Renal cortex interstitium (tissue), 15 donors: ENCODE results near the gene EXTL2. TPM values are rescaled to one million over a fixed set of nuclear protein-coding genes. Genes with fewer than 3 reads are reported as not detected.
"Not testable (repeated sequence)": the region's sequence is repeated elsewhere in the genome, so short reads cannot be mapped to it uniquely, and the experiment has no call there.

Experiments used
- DNase-seq, 11 donors: peaks; one replicate each; pipeline ENCODE4 v3.0.0-alpha.2; 2013; ENCODE audit warnings: low read depth in 9 of 11, low spot score in 4 of 11; ENCODE audit errors: extremely low read depth in 1 of 11
- long read RNA-seq, 16 experiments: transcript quantifications; one replicate each; lab custom pipeline, GENCODE V29; 2026
- polyA plus RNA-seq, 3 donors: library from polyadenylated mRNA; unstranded; fragments of 120-200 nt; gene quantifications; one replicate each; pipeline ENCODE4 v1.2.1, GENCODE V29; 2013; ENCODE audit not compliant: insufficient read length in 3 of 3

The EXTL2 gene
- polyA plus RNA-seq = 10 to 100 TPM; 56.0 to 68.1 (median 64.5) TPM
- long read RNA-seq, donor 1, transcript EXTL2-202 (5 exons, 3,985 nt) = major isoform, 8 of 11 reads
- long read RNA-seq, donor 1, partial matches to known transcripts = 0 of 11 reads
- long read RNA-seq, donor 1, other reads (novel, unspliced or antisense) = 0 of 11 reads
- long read RNA-seq, donor 2, transcript EXTL2-202 (5 exons, 3,985 nt) = major isoform, 13 of 14 reads
- long read RNA-seq, donor 2, partial matches to known transcripts = 0 of 14 reads
- long read RNA-seq, donor 2, other reads (novel, unspliced or antisense) = 0 of 14 reads
- long read RNA-seq, donor 3, transcript EXTL2-201 (5 exons, 2,835 nt) = minor isoform, 6 of 39 reads
- long read RNA-seq, donor 3, transcript EXTL2-202 (5 exons, 3,985 nt) = major isoform, 19 of 39 reads
- long read RNA-seq, donor 3, partial matches to known transcripts = 10 of 39 reads
- long read RNA-seq, donor 3, other reads (novel, unspliced or antisense) = 0 of 39 reads
- long read RNA-seq, donor 4, transcript EXTL2-202 (5 exons, 3,985 nt) = major isoform, 7 of 9 reads
- long read RNA-seq, donor 4, partial matches to known transcripts = 0 of 9 reads
- long read RNA-seq, donor 4, other reads (novel, unspliced or antisense) = 0 of 9 reads
- long read RNA-seq, donor 5 = 0 reads
- long read RNA-seq, donor 6, transcript EXTL2-202 (5 exons, 3,985 nt) = major isoform, 5 of 16 reads
- long read RNA-seq, donor 6, partial matches to known transcripts = 7 of 16 reads
- long read RNA-seq, donor 6, other reads (novel, unspliced or antisense) = 0 of 16 reads
- long read RNA-seq, donor 7, transcript EXTL2-201 (5 exons, 2,835 nt) = minor isoform, 5 of 14 reads
- long read RNA-seq, donor 7, transcript EXTL2-202 (5 exons, 3,985 nt) = major isoform, 7 of 14 reads
- long read RNA-seq, donor 7, partial matches to known transcripts = 0 of 14 reads
- long read RNA-seq, donor 7, other reads (novel, unspliced or antisense) = 0 of 14 reads
- long read RNA-seq, donor 8, transcript EXTL2-202 (5 exons, 3,985 nt) = major isoform, 12 of 20 reads
- long read RNA-seq, donor 8, transcript EXTL2-201 (5 exons, 2,835 nt) = minor isoform, 7 of 20 reads
- long read RNA-seq, donor 8, partial matches to known transcripts = 0 of 20 reads
- long read RNA-seq, donor 8, other reads (novel, unspliced or antisense) = 0 of 20 reads
- long read RNA-seq, donor 9, transcript EXTL2-202 (5 exons, 3,985 nt) = major isoform, 15 of 19 reads
- long read RNA-seq, donor 9, partial matches to known transcripts = 0 of 19 reads
- long read RNA-seq, donor 9, other reads (novel, unspliced or antisense) = 0 of 19 reads
- long read RNA-seq, donor 10, transcript EXTL2-202 (5 exons, 3,985 nt) = major isoform, 10 of 13 reads
- long read RNA-seq, donor 10, partial matches to known transcripts = 0 of 13 reads
- long read RNA-seq, donor 10, other reads (novel, unspliced or antisense) = 0 of 13 reads
- long read RNA-seq, donor 11, transcript EXTL2-202 (5 exons, 3,985 nt) = major isoform, 6 of 8 reads
- long read RNA-seq, donor 11, partial matches to known transcripts = 0 of 8 reads
- long read RNA-seq, donor 11, other reads (novel, unspliced or antisense) = 0 of 8 reads
- long read RNA-seq, donor 12, partial matches to known transcripts = 0 of 6 reads
- long read RNA-seq, donor 12, other reads (novel, unspliced or antisense) = 0 of 6 reads
- long read RNA-seq, donor 13, transcript EXTL2-202 (5 exons, 3,985 nt) = major isoform, 19 of 50 reads
- long read RNA-seq, donor 13, partial matches to known transcripts = 27 of 50 reads
- long read RNA-seq, donor 13, other reads (novel, unspliced or antisense) = 0 of 50 reads
- long read RNA-seq, donor 14, transcript EXTL2-201 (5 exons, 2,835 nt) = minor isoform, 6 of 24 reads
- long read RNA-seq, donor 14, transcript EXTL2-202 (5 exons, 3,985 nt) = major isoform, 18 of 24 reads
- long read RNA-seq, donor 14, partial matches to known transcripts = 0 of 24 reads
- long read RNA-seq, donor 14, other reads (novel, unspliced or antisense) = 0 of 24 reads
- long read RNA-seq, donor 15, partial matches to known transcripts = 0 of 4 reads
- long read RNA-seq, donor 15, other reads (novel, unspliced or antisense) = 0 of 4 reads
- long read RNA-seq, donor 16, transcript EXTL2-201 (5 exons, 2,835 nt) = minor isoform, 7 of 50 reads
- long read RNA-seq, donor 16, transcript EXTL2-202 (5 exons, 3,985 nt) = major isoform, 25 of 50 reads
- long read RNA-seq, donor 16, partial matches to known transcripts = 7 of 50 reads
- long read RNA-seq, donor 16, other reads (novel, unspliced or antisense) = 8 of 50 reads

- peak; percentile 83 to 92 (median 87) for DNase-seq
Measured at GRCh38 chr1:100894603-100895539, at the start of gene EXTL2. TSS of gene EXTL2 (minus strand) at chr1:100894842. CDS start at chr1:100888757, 6,085 bp downstream.

- no peak for DNase-seq
Measured at GRCh38 chr1:100943533-100943932, 48.9 kb upstream of the EXTL2 start.

- no peak for DNase-seq
Measured at GRCh38 chr1:100942304-100943046, 47.8 kb upstream of the EXTL2 start.

GRCh38 chr1:100941580-100942216, 47.1 kb upstream of the EXTL2 start:
- no peak for DNase-seq

- no peak for DNase-seq
Measured at GRCh38 chr1:100941098-100941527, 46.5 kb upstream of the EXTL2 start.

- no peak for DNase-seq
Measured at GRCh38 chr1:100936194-100936967, 41.7 kb upstream of the EXTL2 start.

GRCh38 chr1:100933555-100933954, 38.9 kb upstream of the EXTL2 start:
- not testable (repeated sequence) for DNase-seq

GRCh38 chr1:100931716-100932115, 37.1 kb upstream of the EXTL2 start:
- DNase-seq = no peak

- no peak for DNase-seq
Measured at GRCh38 chr1:100930494-100930893, 35.9 kb upstream of the EXTL2 start.

GRCh38 chr1:100928128-100928527, 33.5 kb upstream of the EXTL2 start:
- DNase-seq = no peak

- no peak for DNase-seq
Measured at GRCh38 chr1:100927276-100927675, 32.6 kb upstream of the EXTL2 start.

GRCh38 chr1:100926240-100926639, 31.6 kb upstream of the EXTL2 start:
- DNase-seq = no peak

GRCh38 chr1:100924991-100925390, 30.3 kb upstream of the EXTL2 start:
- no peak for DNase-seq

GRCh38 chr1:100924212-100924611, 29.6 kb upstream of the EXTL2 start:
- DNase-seq = no peak
